Brain pericyte (primary cell): ENCODE data around the gene SLF2.
"Not testable (repeated sequence)": the region's sequence is repeated elsewhere in the genome, so short reads cannot be mapped to it uniquely, and the experiment has no call there.

Experiments used
- DNase-seq: peaks from one replicate; pipeline ENCODE4 v3.0.0-alpha.2; 2012; ENCODE audit warnings: low read depth, low spot score

SLF2 gene

DNA sequence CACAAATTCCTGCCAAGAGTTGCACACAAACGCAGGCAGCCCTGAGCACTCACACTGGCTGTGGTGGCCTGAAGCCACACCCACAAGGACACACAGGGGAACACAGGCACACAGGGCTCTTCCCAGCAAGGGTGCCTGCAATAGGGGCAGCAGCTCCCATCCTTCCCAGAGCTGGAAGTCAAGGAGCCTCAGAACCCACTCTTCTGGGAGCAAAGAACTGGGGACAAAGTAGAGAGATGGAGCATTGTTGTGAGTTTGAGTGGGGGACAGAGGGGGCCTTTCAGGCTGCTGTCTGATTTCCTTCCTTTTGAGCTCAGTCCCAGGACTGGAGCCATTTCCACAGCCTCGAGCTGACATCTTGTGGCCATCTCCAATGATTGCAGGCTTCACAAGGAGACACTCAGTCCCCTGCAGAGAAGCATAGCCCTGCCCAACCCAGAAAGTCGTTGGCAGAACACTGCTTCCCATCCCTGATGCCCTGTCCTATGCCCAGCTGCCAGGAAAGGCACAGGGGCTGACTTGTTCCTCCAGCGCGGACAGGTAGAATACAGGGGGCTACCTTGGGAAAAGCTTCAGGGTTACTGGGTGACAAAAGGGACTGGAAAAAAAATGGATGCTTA lies 34.4 kb upstream of the SLF2 start:
- DNase-seq = no peak

DNA sequence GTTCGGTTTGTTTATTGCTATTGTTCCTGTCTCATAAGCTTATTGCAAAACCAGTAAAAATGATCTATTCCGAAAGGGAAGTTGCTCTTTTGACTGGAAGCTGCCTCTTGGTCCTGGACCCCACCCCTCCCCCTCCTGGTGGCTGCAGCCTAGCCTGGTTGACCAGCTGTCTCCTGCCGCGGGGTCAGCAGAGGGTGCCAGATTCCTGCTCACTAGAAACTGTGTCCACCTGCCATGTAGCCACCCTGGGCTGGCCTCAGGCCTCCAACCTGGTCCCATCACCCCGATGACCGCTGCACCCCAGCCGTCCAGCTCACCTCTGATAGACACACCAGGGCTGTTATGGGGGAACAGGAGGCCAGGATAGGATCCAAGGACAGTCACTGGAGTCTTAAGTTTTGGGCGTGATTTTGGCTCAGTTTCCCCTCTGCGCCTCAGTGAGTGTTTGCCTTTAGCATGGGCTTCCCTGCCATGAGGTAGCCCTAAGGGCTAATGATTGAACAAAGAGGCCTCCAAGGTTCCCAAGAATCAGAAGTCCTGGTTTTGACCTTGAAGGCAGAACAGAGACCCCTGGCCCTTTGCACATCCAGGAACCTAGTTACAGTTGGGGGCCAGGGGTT lies 32.9 kb upstream of the SLF2 start:
- DNase-seq = no peak

GRCh38 chr10:100881556-100882213 lies 31.1 kb upstream of the SLF2 start:
- no peak for DNase-seq

DNA sequence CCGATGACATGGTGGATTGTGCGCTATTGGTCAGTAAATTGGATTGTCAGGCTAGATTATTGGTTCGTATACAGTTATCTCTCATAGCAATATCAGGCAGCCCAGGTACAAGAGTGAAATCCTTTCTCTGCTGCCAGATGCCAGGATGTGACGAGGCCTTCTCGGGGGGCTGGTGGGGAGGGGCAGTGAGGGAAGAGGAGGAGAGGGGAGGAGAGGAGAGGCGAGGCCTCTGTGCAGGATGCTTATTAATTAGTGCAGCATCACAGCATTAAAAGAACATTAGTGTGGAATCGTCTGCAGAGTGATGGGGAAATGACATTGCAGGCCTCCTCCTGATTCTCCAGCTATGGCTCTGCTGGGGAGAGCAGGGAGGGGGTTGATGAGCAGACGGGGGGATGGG lies 30.5 kb upstream of the SLF2 start:
- DNase-seq = no peak

DNA sequence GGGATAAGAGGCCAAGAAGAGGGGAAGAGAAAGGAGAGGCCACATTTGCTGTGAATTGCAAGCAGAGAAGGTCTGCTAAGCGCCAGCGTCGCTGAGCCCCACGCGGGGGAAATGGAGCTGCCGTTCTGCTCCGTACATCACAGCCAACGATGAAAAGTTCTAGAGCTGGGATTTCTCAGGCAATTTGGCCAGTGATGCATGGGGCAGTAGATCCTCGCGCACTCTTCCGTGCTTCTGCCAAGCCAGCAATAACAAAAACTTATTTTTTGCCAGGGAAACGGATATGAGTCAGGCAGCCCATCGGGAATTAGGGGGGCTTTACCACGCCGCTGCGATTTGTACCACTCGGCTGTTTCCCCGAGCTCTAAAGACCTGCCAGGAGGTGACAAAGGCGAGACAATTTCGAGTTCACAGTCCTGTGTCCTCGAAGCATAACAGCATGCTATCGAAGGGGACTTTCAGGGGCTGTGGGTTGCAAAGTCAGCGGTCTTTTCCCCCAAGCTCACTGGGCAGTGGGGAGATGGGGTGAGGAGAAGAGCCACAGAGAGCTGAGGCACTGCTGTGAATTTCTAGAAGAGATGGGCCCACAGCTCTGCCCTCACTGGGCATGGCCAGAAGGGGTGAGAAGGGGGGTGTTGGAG lies 30.0 kb upstream of the SLF2 start:
- DNase-seq = peak; percentile 55

GRCh38 chr10:100883312-100883821 lies 29.4 kb upstream of the SLF2 start:
- DNase-seq = no peak

- DNase-seq = not testable (repeated sequence)
These were observed 27.2 kb upstream of the SLF2 start for GRCh38 chr10:100885611-100886010.

DNA sequence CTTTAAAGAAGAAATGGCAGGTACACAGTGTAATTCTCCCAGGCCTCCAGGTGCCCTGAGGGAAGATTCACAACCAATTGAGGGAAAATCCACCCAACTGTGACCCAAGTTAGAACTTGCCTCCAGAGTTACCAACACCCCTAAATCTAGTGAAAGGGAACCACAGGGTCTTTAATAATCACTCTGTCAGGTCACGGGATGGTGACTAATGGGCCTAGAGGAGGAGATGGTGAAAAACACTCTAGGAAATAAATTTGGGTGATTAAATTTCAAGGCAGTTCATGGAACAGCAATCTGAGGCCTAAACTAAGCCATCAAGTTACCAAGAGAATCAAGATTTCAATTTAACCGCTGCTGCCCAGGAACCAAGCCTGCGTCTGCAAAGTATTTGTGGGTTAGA lies 26.7 kb upstream of the SLF2 start:
- DNase-seq = no peak

DNA sequence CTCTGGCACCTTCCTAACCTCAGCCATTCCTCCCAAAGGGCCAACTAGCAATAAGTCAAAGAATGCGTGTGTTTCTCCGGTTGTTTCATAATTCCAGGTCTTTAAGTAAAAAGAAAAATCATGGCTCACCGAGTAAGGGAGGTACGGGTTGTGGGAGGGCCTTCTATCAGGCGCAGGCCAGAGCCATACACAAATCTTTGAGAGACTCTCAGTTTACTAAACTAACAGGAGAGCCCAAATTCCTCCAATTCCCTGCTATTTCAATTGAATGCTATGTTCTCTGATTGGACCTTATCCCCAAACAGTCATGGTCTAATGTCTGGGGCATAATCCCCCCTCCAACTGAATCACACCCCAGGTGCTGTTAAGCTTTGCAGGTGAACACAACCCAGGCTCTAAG lies 26.2 kb upstream of the SLF2 start:
- no peak for DNase-seq

GRCh38 chr10:100886963-100887362 lies 25.8 kb upstream of the SLF2 start:
- no peak for DNase-seq

DNA sequence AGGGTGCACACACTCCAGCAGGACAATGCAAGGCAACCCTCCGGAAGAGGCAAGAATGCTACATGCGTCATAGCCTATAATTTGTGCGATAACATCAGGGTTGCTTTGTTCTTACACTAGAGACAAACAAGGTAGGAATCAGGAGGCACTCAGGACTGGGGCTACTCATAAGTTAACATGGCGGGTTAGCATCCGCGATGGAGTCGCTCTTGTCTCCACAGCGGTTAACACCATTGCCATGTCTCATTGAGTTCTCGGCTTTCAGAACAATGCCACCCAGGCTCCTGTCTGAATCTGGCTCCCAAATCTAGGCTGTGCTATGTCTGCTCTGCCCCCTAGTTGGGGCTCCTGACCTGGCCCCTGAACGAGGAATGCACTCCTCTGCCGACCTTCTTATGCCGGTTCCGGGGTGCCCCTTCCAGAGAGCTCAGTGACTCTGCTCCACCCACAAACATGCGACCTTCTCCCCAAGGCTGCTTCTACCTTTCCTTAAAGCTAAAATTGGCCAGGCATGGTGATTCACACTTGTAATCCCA lies 24.9 kb upstream of the SLF2 start:
- no peak for DNase-seq

DNA sequence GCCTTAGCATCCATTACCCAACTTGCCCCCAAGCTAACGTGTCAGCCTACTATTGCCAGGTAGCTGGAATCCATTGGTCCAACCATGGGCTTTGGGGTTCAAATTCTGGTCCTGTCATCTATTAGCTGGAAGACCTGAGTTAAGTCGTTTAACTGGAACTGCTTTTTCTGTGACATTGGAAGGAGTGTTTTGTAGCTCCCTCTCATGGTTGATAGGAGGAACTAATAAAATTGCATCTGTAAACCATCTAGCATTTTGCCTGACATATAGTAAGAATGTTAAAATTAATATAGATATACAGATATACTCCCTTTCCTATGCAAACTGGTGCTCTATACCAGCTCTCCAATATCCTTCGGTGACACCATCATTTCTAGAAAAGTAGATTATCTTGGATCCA lies 23.8 kb upstream of the SLF2 start:
- no peak for DNase-seq

- DNase-seq = no peak
These were observed 23.2 kb upstream of the SLF2 start for GRCh38 chr10:100889546-100889945.

- DNase-seq = no peak
These were observed 22.6 kb upstream of the SLF2 start for GRCh38 chr10:100890141-100890672.

DNA sequence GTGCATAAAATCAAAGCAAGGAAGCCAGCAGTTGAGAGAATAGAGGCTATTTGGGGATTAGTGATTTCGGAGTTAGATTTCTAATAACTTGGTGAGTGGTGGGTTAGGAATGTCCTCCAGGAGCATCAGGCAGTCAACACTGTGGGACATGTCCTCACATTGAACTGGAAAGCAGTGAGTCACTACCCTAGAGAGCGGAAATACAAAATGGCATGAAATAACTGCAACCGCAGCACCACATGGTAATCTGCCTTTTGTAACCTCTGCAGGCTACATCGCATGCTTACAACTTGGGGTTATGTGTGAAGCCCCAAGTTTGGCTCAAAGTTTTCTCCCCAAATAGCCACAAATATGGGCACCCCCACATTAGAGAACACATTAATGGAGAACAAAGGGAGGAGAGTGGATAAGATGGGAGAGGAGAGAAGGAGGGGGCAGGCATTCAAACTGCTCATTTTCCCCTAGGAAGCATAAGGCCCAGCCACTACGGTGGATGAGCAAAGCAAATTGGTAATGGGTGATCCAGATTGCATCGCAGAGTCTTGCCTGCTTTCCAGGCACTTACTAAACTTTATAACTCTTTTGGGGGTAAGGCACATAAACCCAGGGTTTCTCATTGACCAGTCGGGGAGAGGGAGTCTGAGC lies 22.0 kb upstream of the SLF2 start:
- DNase-seq = peak; percentile 89

GRCh38 chr10:100894033-100894432 lies 18.7 kb upstream of the SLF2 start:
- no peak for DNase-seq

- DNase-seq = no peak
These were observed 18.0 kb upstream of the SLF2 start for GRCh38 chr10:100894589-100895294.

- no peak for DNase-seq
These were observed 17.4 kb upstream of the SLF2 start for GRCh38 chr10:100895346-100895745.

GRCh38 chr10:100895896-100896295 lies 16.9 kb upstream of the SLF2 start:
- DNase-seq = no peak

DNA sequence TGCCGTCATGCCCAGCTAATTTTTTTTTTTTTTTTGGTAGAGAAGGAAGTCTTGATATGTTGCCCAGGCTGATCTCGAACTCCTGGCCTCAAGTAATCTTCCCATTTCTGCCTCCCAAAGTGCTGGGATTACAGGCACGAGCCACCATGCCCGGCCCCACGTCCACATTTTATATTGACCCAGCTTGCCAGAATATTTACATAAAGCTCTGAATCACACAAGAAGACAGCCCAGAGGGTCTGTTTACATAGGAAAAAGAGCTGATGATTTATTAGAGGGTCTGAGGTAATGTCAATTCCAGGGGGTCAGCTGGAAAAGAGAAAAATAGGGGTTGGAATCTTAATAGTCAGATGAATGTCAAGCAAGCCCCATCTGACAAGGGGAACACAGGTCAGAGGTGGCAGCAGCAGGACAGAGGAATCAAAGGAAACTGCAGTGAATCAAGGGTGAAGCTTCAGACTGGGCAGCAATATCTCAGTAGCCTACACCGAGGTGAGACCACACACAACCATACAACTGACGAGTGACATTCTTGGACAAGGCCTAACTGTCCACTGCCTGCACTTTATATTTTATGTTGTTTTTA lies 15.8 kb upstream of the SLF2 start:
- DNase-seq = no peak

DNA sequence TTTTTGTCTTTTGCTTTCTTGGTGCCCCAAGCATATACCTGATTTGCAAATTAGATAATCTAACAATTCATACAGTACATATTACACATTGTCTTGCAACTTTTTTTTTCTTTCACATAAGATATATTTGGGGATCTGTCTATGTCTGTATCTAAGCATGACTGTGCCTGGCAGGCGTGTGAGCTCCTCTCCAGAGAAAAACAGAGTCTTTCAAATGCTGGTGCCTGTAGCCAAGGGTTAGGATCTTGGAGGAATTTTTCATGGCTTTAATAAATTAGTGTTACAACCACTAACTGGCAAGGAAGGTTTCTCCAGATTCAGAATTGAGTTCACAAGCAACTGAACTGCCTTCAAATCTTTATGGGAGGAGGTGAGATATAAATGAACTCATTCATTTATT lies 14.8 kb upstream of the SLF2 start:
- DNase-seq = no peak
